ENCODE data around the gene KCTD2.

- TF ChIP-seq CTCF (IDR thresholded peaks at IDR 0.05) (no peak), POLR2AphosphoS5 (IDR thresholded peaks at IDR 0.05) (no peak), POLR2A (IDR thresholded peaks at IDR 0.05) (no peak)
These were observed 42.7 kb upstream of the KCTD2 start for GRCh38 chr17:75004371-75004770.

All from suprapubic skin (tissue), 4 donors.